SK-N-SH (cell line): ENCODE results near the gene TAX1BP1. TPM values are rescaled to one million over a fixed set of nuclear protein-coding genes. Genes with fewer than 3 reads are reported as not detected.

ENCODE experiments used
- CTCF ChIA-PET: fragments of 300-600, 350-600 bp; formaldehyde crosslinking; extraction: SDS; loops from one replicate; lab custom pipeline; 2021; lab: Yijun Ruan, JAX
- POLR2A ChIA-PET: fragments of 350-600 bp; sonication (Branson Sonifier 250); formaldehyde crosslinking; extraction: SDS; loops from one replicate; lab custom pipeline; 2020; ENCODE audit warnings: antibody characterized with exemption, inconsistent platforms; lab: Yijun Ruan, JAX
- DNase-seq: peaks from one replicate; pipeline ENCODE4 v3.0.0; 2012
- H2AFZ ChIP-seq: fragments of 200-600 bp; sonication (generic); 2 replicates; pipeline ENCODE4 v1.8.1; 2016; ENCODE audit warnings: antibody characterized with exemption, mild to moderate bottlenecking, low read depth
- H3F3A ChIP-seq: fragments of 200-600 bp; sonication (generic); replicated peaks from 2 replicates; pipeline ENCODE3; 2016; ENCODE audit warnings: antibody characterized with exemption, mild to moderate bottlenecking; ENCODE audit not compliant: insufficient read depth
- H3K27ac ChIP-seq, 2 experiments: fragments of 200-500 bp in 1 of 2; fragments of 200-600 bp in 1 of 2; sonication (Bioruptor generic) in 1 of 2; sonication (generic), shearing (Covaris generic) in 1 of 2; 2 replicates each; pipeline versions ENCODE4 v1.5.1 to v1.6.1; 2014 to 2016; ENCODE audit warnings: low read depth in 2 of 2, inconsistent platforms in 1 of 2, low read length in 1 of 2, mild to moderate bottlenecking in 1 of 2, mixed read lengths in 1 of 2
- H3K27me3 ChIP-seq: fragments of 200-600 bp; sonication (generic), shearing (Covaris generic); 2 replicates; pipeline ENCODE4 v1.6.1; 2016; ENCODE audit warnings: mixed run types; ENCODE audit not compliant: insufficient read depth
- H3K36me3 ChIP-seq, 2 experiments: fragments of 200-500 bp in 1 of 2; fragments of 200-600 bp in 1 of 2; sonication (Bioruptor generic) in 1 of 2; sonication (generic) in 1 of 2; replicated peaks in 1 of 2; 2 replicates each; pipeline versions ENCODE3 to v1.5.1; 2014 to 2016; ENCODE audit warnings: low read length in 1 of 2, mild to moderate bottlenecking in 1 of 2; ENCODE audit not compliant: insufficient read depth in 2 of 2, control insufficient read depth in 1 of 2
- H3K4me1 ChIP-seq, 2 experiments: fragments of 200-500 bp in 1 of 2; fragments of 200-600 bp in 1 of 2; sonication (Bioruptor generic) in 1 of 2; sonication (generic), shearing (Covaris generic) in 1 of 2; 2 replicates each; pipeline versions ENCODE4 v1.5.1 to v1.6.1; 2014 to 2016; ENCODE audit warnings: low read depth in 1 of 2, low read length in 1 of 2, mixed run types in 1 of 2; ENCODE audit not compliant: insufficient read depth in 2 of 2, control insufficient read depth in 1 of 2
- H3K4me2 ChIP-seq: fragments of 200-600 bp; sonication (generic), shearing (Covaris generic); 2 replicates; pipeline ENCODE4 v1.6.1; 2017; ENCODE audit warnings: mixed run types
- H3K4me3 ChIP-seq, 2 experiments: fragments of 200-500 bp in 1 of 2; fragments of 200-600 bp in 1 of 2; sonication (Bioruptor generic) in 1 of 2; sonication (generic), shearing (Covaris generic) in 1 of 2; 2 replicates each; pipeline versions ENCODE4 v1.5.1 to v1.8.1; 2014 to 2016; ENCODE audit warnings: low read depth in 2 of 2, inconsistent platforms in 1 of 2, low read length in 1 of 2, mild to moderate bottlenecking in 1 of 2, mixed read lengths in 1 of 2, moderate library complexity in 1 of 2
- H3K79me2 ChIP-seq: fragments of 200-600 bp; sonication (generic); 2 replicates; pipeline ENCODE4 v1.8.1; 2017; ENCODE audit warnings: mild to moderate bottlenecking; ENCODE audit not compliant: insufficient read depth
- H3K9ac ChIP-seq: fragments of 200-600 bp; sonication (generic); 2 replicates; pipeline ENCODE4 v1.6.1; 2017; ENCODE audit warnings: mixed run types
- H3K9me2 ChIP-seq: fragments of 200-600 bp; sonication (generic); 2 replicates; pipeline ENCODE4 v1.6.1; 2017; ENCODE audit warnings: mixed run types
- H3K9me3 ChIP-seq: fragments of 200-600 bp; sonication (generic); 2 replicates; pipeline ENCODE4 v1.6.1; 2017; ENCODE audit warnings: mixed run types, mild to moderate bottlenecking, moderate library complexity
- H4K20me1 ChIP-seq: fragments of 200-600 bp; sonication (generic); 2 replicates; pipeline ENCODE4 v1.6.1; 2017; ENCODE audit warnings: mild to moderate bottlenecking, mixed run types; ENCODE audit not compliant: insufficient read depth
- CTCF ChIP-seq: fragments of 200-600 bp; sonication (generic); IDR thresholded peaks from 2 replicates; pipeline ENCODE4 v1.6.1; 2017; ENCODE audit warnings: antibody characterized with exemption, mild to moderate bottlenecking, moderate library complexity
- ELF1 ChIP-seq: IDR thresholded peaks from 2 replicates; pipeline ENCODE4 v1.4.0; 2012
- FOSL2 ChIP-seq: IDR thresholded peaks from 2 replicates; pipeline ENCODE4 v1.4.0; 2012; ENCODE audit warnings: low read depth, mild to moderate bottlenecking, moderate library complexity, borderline replicate concordance
- FOXJ3 ChIP-seq: sonication (generic); formaldehyde crosslinking; IDR thresholded peaks from 2 replicates; pipeline ENCODE4 v1.5.1; 2020; ENCODE audit warnings: mild to moderate bottlenecking, missing genetic modification reagents
- FOXM1 ChIP-seq: IDR thresholded peaks from 2 replicates; pipeline ENCODE4 v1.4.0; 2012; ENCODE audit warnings: low read depth, mild to moderate bottlenecking
- GATA2 ChIP-seq: sonication (generic); formaldehyde crosslinking; IDR thresholded peaks from 2 replicates; pipeline ENCODE4 v1.5.0; 2020; ENCODE audit warnings: mild to moderate bottlenecking, missing genetic modification reagents
- IRF3 ChIP-seq: fragments of 150-350 bp; IDR thresholded peaks from 2 replicates; pipeline ENCODE4 v1.6.1; 2016; ENCODE audit warnings: mild to moderate bottlenecking, low read depth, low read length
- MXI1 ChIP-seq: IDR thresholded peaks from 2 replicates; pipeline ENCODE4 v1.6.1; 2012; ENCODE audit warnings: mild to moderate bottlenecking, low read depth, low read length, improper control_type of control experiment
- NFIC ChIP-seq: IDR thresholded peaks from 2 replicates; pipeline ENCODE4 v1.4.0; 2012; ENCODE audit warnings: borderline replicate concordance
- NRF1 ChIP-seq: IDR thresholded peaks from 2 replicates; pipeline ENCODE4 v1.6.1; 2012; ENCODE audit warnings: low read depth, mild to moderate bottlenecking, low read length
- RAD21 ChIP-seq: IDR thresholded peaks from 2 replicates; pipeline ENCODE4 v1.6.1; 2012; ENCODE audit warnings: mild to moderate bottlenecking, low read length
- RCOR1 ChIP-seq: fragments of 150-350 bp; IDR thresholded peaks from 2 replicates; pipeline ENCODE4 v1.6.1; 2017; ENCODE audit warnings: antibody characterized with exemption, low read length
- REST ChIP-seq: IDR thresholded peaks from 2 replicates; pipeline ENCODE4 v1.6.1; 2012; ENCODE audit warnings: mild to moderate bottlenecking, low read depth, low read length, moderate library complexity
- RXRA ChIP-seq: IDR thresholded peaks from 2 replicates; pipeline ENCODE4 v1.4.0; 2012; ENCODE audit warnings: low read depth, mild to moderate bottlenecking, borderline replicate concordance
- SMC3 ChIP-seq: IDR thresholded peaks from 2 replicates; pipeline ENCODE4 v1.6.1; 2012; ENCODE audit warnings: low read depth, low read length, improper control_type of control experiment
- TEAD4 ChIP-seq: IDR thresholded peaks from 2 replicates; pipeline ENCODE4 v1.4.0; 2012; ENCODE audit warnings: mild to moderate bottlenecking, borderline replicate concordance; ENCODE audit not compliant: insufficient read depth
- YY1 ChIP-seq: IDR thresholded peaks from 2 replicates; pipeline ENCODE4 v1.4.0; 2012; ENCODE audit warnings: low read depth, mild to moderate bottlenecking
- ZBTB33 ChIP-seq: IDR thresholded peaks from 2 replicates; pipeline ENCODE4 v1.4.0; 2012; ENCODE audit warnings: low read depth, borderline replicate concordance
- WGBS: methylation state at CpG from one replicate; pipeline ENCODE4 v1.1.6; 2017; ENCODE audit warnings: low lambda C conversion rate; 5-methylcytosine and 5-hydroxymethylcytosine counted together
- polyA plus RNA-seq, 3 experiments: library from polyadenylated mRNA; depleted of rRNA; stranded (reverse); fragments of >200 nt; gene quantifications; 2 replicates each; pipeline ENCODE4 v1.2.3, GENCODE V29; 2012

TAX1BP1 gene
- polyA plus RNA-seq, 1 of the 3 experiments (the other 2 are of a cell fraction) = 70.3 TPM

- no peak for TF ChIP-seq MXI1
- no peak for TF ChIP-seq ZBTB33
- TF ChIP-seq IRF3 = no peak
- no peak for TF ChIP-seq GATA2
- no peak for TF ChIP-seq FOSL2
- TF ChIP-seq RCOR1 = no peak
- TF ChIP-seq NRF1 = no peak
- no peak for TF ChIP-seq ELF1
- no peak for TF ChIP-seq RXRA
- no peak for TF ChIP-seq YY1
- TF ChIP-seq, all 33 proteins: peak for 0
- Histone ChIP-seq H3F3A (peaks cover 21% of the 10 kb centered on the region), H3K79me2 (no peaks in the 10 kb centered on the region; the same call in 1 of the 2 replicates), H3K36me3 (peaks cover 51 to 56% of the 10 kb centered on the region in 2 experiments), H3K9me3 (no peaks in the 10 kb centered on the region; the same call in 1 of the 2 replicates), H3K27me3 (no peaks in the 10 kb centered on the region), H3K4me3 (no peak overlapping the region), H3K9ac (no peak overlapping the region), H3K27ac (no peak overlapping the region), H2AFZ (no peak overlapping the region), H3K4me1 (peaks cover 0 to 4% of the 10 kb centered on the region in 2 experiments; a peak in 1 of 4 replicates), H4K20me1 (no peaks in the 10 kb centered on the region), H3K9me2 (no peaks in the 10 kb centered on the region; the same call in 1 of the 2 replicates), H3K4me2 (no peak overlapping the region)
- DNase-seq = no peak
- 94% methylated on average over 2 of the region's 2 CpGs for WGBS
- POLR2A ChIA-PET = no interaction called here
- CTCF ChIA-PET = interaction anchor here (0.9 to 1.7 kb wide), 5 partner anchors 29 to 218 kb away, joined by 3 to 4 read pairs (median 4); no protein-coding TSS in a partner anchor
These were observed 63.0 kb downstream of the TAX1BP1 start for GRCh38 chr7:27802999-27803398.

GRCh38 chr7:27804139-27804538 is 64.2 kb downstream of the TAX1BP1 start:
- H3K9me3 ChIP-seq = no peaks in the 10 kb centered on the region; the same call in 1 of the 2 replicates
- H3K9ac ChIP-seq = no peak overlapping the region
- H4K20me1 ChIP-seq = no peaks in the 10 kb centered on the region
- H3K27me3 ChIP-seq = no peaks in the 10 kb centered on the region
- no peak overlapping the region for H3K4me3 ChIP-seq
- no peak overlapping the region for H3K4me2 ChIP-seq
- H3K36me3 ChIP-seq = peaks cover 40 to 50% of the 10 kb centered on the region in 2 experiments
- peaks cover 25% of the 10 kb centered on the region for H3F3A ChIP-seq
- no peaks in the 10 kb centered on the region; the same call in 1 of the 2 replicates for H3K9me2 ChIP-seq
- H2AFZ ChIP-seq = no peak overlapping the region
- ChIA-PET POLR2A (interaction anchor here (0.6 kb wide), 1 partner anchor 17 kb away, joined by 3 read pairs; no protein-coding TSS in a partner anchor), CTCF (interaction anchor here (0.6 to 1.5 kb wide), 2 partner anchors 8 to 110 kb away, joined by 3 to 4 read pairs; no protein-coding TSS in a partner anchor)
- peaks cover 0 to 10% of the 10 kb centered on the region in 2 experiments; a peak in 2 of 4 replicates for H3K4me1 ChIP-seq
- H3K27ac ChIP-seq = no peak overlapping the region
- no peak for DNase-seq
- 94% methylated on average over 3 of the region's 3 CpGs for WGBS
- no peaks in the 10 kb centered on the region; the same call in 1 of the 2 replicates for H3K79me2 ChIP-seq
- TF ChIP-seq REST (no peak), SMC3 (no peak), TEAD4 (no peak), CTCF (no peak), NFIC (no peak), RAD21 (no peak), YY1 (no peak), MXI1 (no peak), FOXJ3 (CRISPR knock-in tag) (no peak), FOXM1 (no peak), NRF1 (no peak)
